ENCODE results near the gene ZNF335. TPM values are rescaled to one million over a fixed set of nuclear protein-coding genes. Genes with fewer than 3 reads are reported as not detected.
"Not testable (repeated sequence)": the region's sequence is repeated elsewhere in the genome, so short reads cannot be mapped to it uniquely, and the experiment has no call there.

ZNF335 gene
- total RNA-seq, 1 donor from 2014 or later = 14.4 TPM

GRCh38 chr20:45934046-45934585 lies 37.9 kb downstream of the ZNF335 start:
- peak; percentile 86 for DNase-seq

GRCh38 chr20:45933266-45934045 lies 38.5 kb downstream of the ZNF335 start:
- DNase-seq = peak; percentile 77

GRCh38 chr20:45931680-45932079 lies 40.3 kb downstream of the ZNF335 start:
- DNase-seq = not testable (repeated sequence)

GRCh38 chr20:45927071-45927878 lies 44.7 kb downstream of the ZNF335 start:
- no peak for DNase-seq

- no peak for DNase-seq
Measured at GRCh38 chr20:45926731-45927070, 45.3 kb downstream of the ZNF335 start.

GRCh38 chr20:45925821-45926506 lies 46.0 kb downstream of the ZNF335 start:
- DNase-seq = no peak

GRCh38 chr20:45924391-45925261 lies 47.4 kb downstream of the ZNF335 start:
- peak; percentile 69 for DNase-seq

- no peak for DNase-seq
Measured at GRCh38 chr20:45921337-45922189, 50.4 kb downstream of the ZNF335 start.

GRCh38 chr20:45920462-45921336 lies 51.3 kb downstream of the ZNF335 start:
- DNase-seq = no peak

GRCh38 chr20:45919542-45920399 lies 52.2 kb downstream of the ZNF335 start:
- peak; percentile 76 for DNase-seq

- DNase-seq = no peak
Measured at GRCh38 chr20:45918779-45919537, 53.0 kb downstream of the ZNF335 start.

GRCh38 chr20:45918182-45918737 lies 53.7 kb downstream of the ZNF335 start:
- peak; percentile 27 for DNase-seq

- DNase-seq = peak; percentile 85
Measured at GRCh38 chr20:45917790-45918141, 54.2 kb downstream of the ZNF335 start.

GRCh38 chr20:45913116-45913515 lies 58.9 kb downstream of the ZNF335 start:
- no peak for DNase-seq

GRCh38 chr20:45912344-45912682 lies 59.7 kb downstream of the ZNF335 start:
- DNase-seq = no peak

- peak; percentile 74 for DNase-seq
Measured at GRCh38 chr20:45911486-45912343, 60.3 kb downstream of the ZNF335 start, which contains the start of gene PLTP. PLTP (minus strand) TSS chr20:45912155; CDS start chr20:45911452, 703 bp downstream.

Measured in tongue (tissue), 2 donors.